ENCODE data around the gene CD46.

CD46 gene

GRCh38 chr1:207830788-207831187 lies 78.9 kb downstream of the CD46 start:
- DNase-seq: no peak

- DNase-seq: no peak
Measured at GRCh38 chr1:207831517-207832327, 79.9 kb downstream of the CD46 start.

- no peak for DNase-seq
Measured at GRCh38 chr1:207832796-207833195, 80.9 kb downstream of the CD46 start.

- no peak for DNase-seq
Measured at GRCh38 chr1:207833381-207833780, 81.5 kb downstream of the CD46 start.

GRCh38 chr1:207833956-207834660 lies 82.3 kb downstream of the CD46 start:
- no peak for DNase-seq

- DNase-seq: no peak
Measured at GRCh38 chr1:207835958-207836357, 84.1 kb downstream of the CD46 start.

- DNase-seq: no peak
Measured at GRCh38 chr1:207836591-207837347, 84.9 kb downstream of the CD46 start.

GRCh38 chr1:207837673-207838072 lies 85.8 kb downstream of the CD46 start:
- DNase-seq: no peak

- DNase-seq: no peak
Measured at GRCh38 chr1:207838156-207839082, 86.6 kb downstream of the CD46 start.

- no peak for DNase-seq
Measured at GRCh38 chr1:207839083-207839413, 87.2 kb downstream of the CD46 start.

GRCh38 chr1:207840380-207840779 lies 88.5 kb downstream of the CD46 start:
- DNase-seq: no peak

- DNase-seq: no peak
Measured at GRCh38 chr1:207841293-207841692, 89.4 kb downstream of the CD46 start.

GRCh38 chr1:207841901-207842300 lies 90.0 kb downstream of the CD46 start:
- no peak for DNase-seq

- no peak for DNase-seq
Measured at GRCh38 chr1:207842506-207842905, 90.7 kb downstream of the CD46 start.

GRCh38 chr1:207844371-207844770 lies 92.5 kb downstream of the CD46 start:
- DNase-seq: no peak
